Measurements from ENCODE around the gene PACC1. TPM values are rescaled to one million over a fixed set of nuclear protein-coding genes. Genes with fewer than 3 reads are reported as not detected.
A peak's percentile ranks its signal among the peaks of the same experiment; 100 is the strongest.

Gene PACC1
- total RNA-seq, 1 donor from 2014 or later: 43.2 TPM

GRCh38 chr1:212433577-212434462 lies 19.1 kb upstream of the PACC1 start:
- Histone ChIP-seq H3K4me3 (ENCODE audit: low read depth, low read length) (peak overlapping the region; percentile 46), H3K36me3 (ENCODE audit: control insufficient read depth, insufficient read depth, low read length) (no peaks in the 10 kb centered on the region), H3K27me3 (ENCODE audit: control insufficient read depth, insufficient read depth, low read length) (no peaks in the 10 kb centered on the region)
- no peak for DNase-seq (ENCODE audit: low read depth)
- TF ChIP-seq CTCF (IDR thresholded peaks at IDR 0.05; ENCODE audit: insufficient read depth, low read length, poor library complexity, severe bottlenecking): no peak

- peak; percentile 35 for DNase-seq (ENCODE audit: low read depth)
- Histone ChIP-seq H3K27me3 (ENCODE audit: control insufficient read depth, insufficient read depth, low read length) (no peaks in the 10 kb centered on the region), H3K36me3 (ENCODE audit: control insufficient read depth, insufficient read depth, low read length) (no peaks in the 10 kb centered on the region), H3K4me3 (ENCODE audit: low read depth, low read length) (peak within 1 kb of the TSS; percentile 46)
- TF ChIP-seq CTCF (IDR thresholded peaks at IDR 0.05; ENCODE audit: insufficient read depth, low read length, poor library complexity, severe bottlenecking): no peak
These were observed 18.2 kb upstream of the PACC1 start, which contains the start of gene NENF for GRCh38 chr1:212432661-212433576. Gene NENF (plus strand): TSS chr1:212432920. CDS start chr1:212432944, 24 bp downstream.

GRCh38 chr1:212432272-212432660 lies 17.6 kb upstream of the PACC1 start:
- Histone ChIP-seq H3K4me3 (ENCODE audit: low read depth, low read length) (peak overlapping the region; percentile 46), H3K27me3 (ENCODE audit: control insufficient read depth, insufficient read depth, low read length) (no peaks in the 10 kb centered on the region), H3K36me3 (ENCODE audit: control insufficient read depth, insufficient read depth, low read length) (no peaks in the 10 kb centered on the region)
- DNase-seq (ENCODE audit: low read depth): no peak
- TF ChIP-seq CTCF (IDR thresholded peaks at IDR 0.05; ENCODE audit: insufficient read depth, low read length, poor library complexity, severe bottlenecking): no peak

- TF ChIP-seq CTCF (IDR thresholded peaks at IDR 0.05; ENCODE audit: insufficient read depth, low read length, poor library complexity, severe bottlenecking): no peak
- Histone ChIP-seq H3K27me3 (ENCODE audit: control insufficient read depth, insufficient read depth, low read length) (no peaks in the 10 kb centered on the region), H3K36me3 (ENCODE audit: control insufficient read depth, insufficient read depth, low read length) (no peaks in the 10 kb centered on the region), H3K4me3 (ENCODE audit: low read depth, low read length) (no peak overlapping the region)
- DNase-seq (ENCODE audit: low read depth): no peak
These were observed 17.0 kb upstream of the PACC1 start for GRCh38 chr1:212431644-212432043.

- Histone ChIP-seq H3K4me3 (ENCODE audit: low read depth, low read length) (no peak overlapping the region), H3K36me3 (ENCODE audit: control insufficient read depth, insufficient read depth, low read length) (no peaks in the 10 kb centered on the region), H3K27me3 (ENCODE audit: control insufficient read depth, insufficient read depth, low read length) (no peaks in the 10 kb centered on the region)
- DNase-seq (ENCODE audit: low read depth): no peak
- no peak for TF ChIP-seq CTCF (IDR thresholded peaks at IDR 0.05; ENCODE audit: insufficient read depth, low read length, poor library complexity, severe bottlenecking)
These were observed 16.3 kb upstream of the PACC1 start for GRCh38 chr1:212430955-212431394.

Measured in kidney epithelial cell (primary cell).